GM18498 (cell line): Measurements from ENCODE around the gene KIAA1549.
"Not testable (repeated sequence)": the region's sequence is repeated elsewhere in the genome, so short reads cannot be mapped to it uniquely, and the experiment has no call there.

Experiments
- ATAC-seq: cut with Tn5 transposase; IDR thresholded peaks from one replicate; pipeline ENCODE4 v1.9.1; 2021; ENCODE audit warnings: mild to moderate bottlenecking, moderate library complexity; ENCODE audit not compliant: unreplicated experiment

The KIAA1549 gene

GRCh38 chr7:138981332-138982203 lies at the start of gene KIAA1549:
KIAA1549 (minus strand) TSS chr7:138981389; CDS start chr7:138981269, 120 bp downstream.
- peak; percentile 93 for ATAC-seq

- no peak for ATAC-seq
These were observed 48.2 kb upstream of the KIAA1549 start for GRCh38 chr7:139029353-139029752.

GRCh38 chr7:139026551-139026950 lies 45.4 kb upstream of the KIAA1549 start:
- no peak for ATAC-seq

GRCh38 chr7:139025861-139026260 lies 44.7 kb upstream of the KIAA1549 start:
- ATAC-seq = not testable (repeated sequence)

- no peak for ATAC-seq
These were observed 41.9 kb upstream of the KIAA1549 start for GRCh38 chr7:139023076-139023475.

- no peak for ATAC-seq
These were observed 41.1 kb upstream of the KIAA1549 start for GRCh38 chr7:139022286-139022685.

GRCh38 chr7:139018910-139019309 lies 37.7 kb upstream of the KIAA1549 start:
- ATAC-seq = no peak

GRCh38 chr7:139016931-139017511 lies 35.8 kb upstream of the KIAA1549 start:
- ATAC-seq = peak; percentile 95

- ATAC-seq = no peak
These were observed 30.2 kb upstream of the KIAA1549 start for GRCh38 chr7:139011373-139011772.

- ATAC-seq = no peak
These were observed 23.3 kb upstream of the KIAA1549 start for GRCh38 chr7:139004321-139005090.

GRCh38 chr7:138999414-138999813 lies 18.2 kb upstream of the KIAA1549 start:
- ATAC-seq = no peak

- no peak for ATAC-seq
These were observed 10.9 kb upstream of the KIAA1549 start for GRCh38 chr7:138992052-138992531.

GRCh38 chr7:138987686-138988085 lies 6.5 kb upstream of the KIAA1549 start:
- no peak for ATAC-seq

GRCh38 chr7:138982204-138982623 lies 1.0 kb upstream of the KIAA1549 start:
- no peak for ATAC-seq

- peak; percentile 49 for ATAC-seq
These were observed 462 bp downstream of the KIAA1549 start for GRCh38 chr7:138980563-138981291.

GRCh38 chr7:138979988-138980562 lies 1.1 kb downstream of the KIAA1549 start:
- ATAC-seq = no peak

- ATAC-seq = no peak
These were observed 1.8 kb downstream of the KIAA1549 start for GRCh38 chr7:138979226-138979979.

- no peak for ATAC-seq
These were observed 2.5 kb downstream of the KIAA1549 start for GRCh38 chr7:138978541-138979184.

- ATAC-seq = not testable (repeated sequence)
These were observed 5.0 kb downstream of the KIAA1549 start for GRCh38 chr7:138976161-138976560.
